Breast epithelium (tissue), 4 donors: ENCODE measurements around the gene TMEM182. TPM values are rescaled to one million over a fixed set of nuclear protein-coding genes. Genes with fewer than 3 reads are reported as not detected.
A peak's percentile ranks its signal among the peaks of the same experiment; 100 is the strongest.

Experiments used
- DNase-seq, 2 donors: peaks; one replicate each; pipeline ENCODE4 v3.0.0-alpha.2; 2019; ENCODE audit warnings: low spot score in 2 of 2
- H3K27ac ChIP-seq, 2 donors: fragments of 200-600 bp; sonication (generic) in 1 of 2; one replicate each; pipeline ENCODE4 v1.5.1; 2016 to 2019; ENCODE audit warnings: mild to moderate bottlenecking in 1 of 2
- H3K27me3 ChIP-seq, 2 donors: fragments of 200-600 bp; sonication (generic) in 1 of 2; one replicate each; pipeline versions ENCODE4 v1.5.1 to v1.6.0; 2017 to 2019; ENCODE audit warnings: control low read depth in 1 of 2, mild to moderate bottlenecking in 1 of 2
- H3K36me3 ChIP-seq: fragments of 200-600 bp; one replicate; pipeline ENCODE4 v1.5.1; 2019
- H3K4me1 ChIP-seq, 2 donors: fragments of 200-600 bp; sonication (generic); one replicate each; pipeline ENCODE4 v1.5.1; 2016 to 2019; ENCODE audit warnings: control low read depth in 1 of 2
- H3K4me3 ChIP-seq, 3 donors: fragments of 200-600 bp; sonication (generic); 1 replicate in 2 of 3; 2 replicates in 1 of 3; pipeline ENCODE4 v1.5.1; 2016 to 2019; ENCODE audit warnings: mild to moderate bottlenecking in 3 of 3, moderate library complexity in 2 of 3
- H3K9me3 ChIP-seq, 2 donors: fragments of 200-600 bp; sonication (generic) in 1 of 2; one replicate each; pipeline ENCODE4 v1.5.1; 2016 to 2019; ENCODE audit warnings: control low read depth in 1 of 2
- POLR2A ChIP-seq: fragments of 450-650 bp; IDR thresholded peaks from one replicate; pipeline ENCODE4 v1.6.1; 2016; ENCODE audit warnings: antibody characterized with exemption, mild to moderate bottlenecking, moderate library complexity
- POLR2AphosphoS5 ChIP-seq, 3 donors: sonication (generic); formaldehyde crosslinking; IDR thresholded peaks; one replicate each; pipeline ENCODE4 v1.6.1; 2017; ENCODE audit warnings: antibody characterized with exemption in 3 of 3
- intact Hi-C: fragments of 100-400 bp; cut with DNase I; formaldehyde crosslinking; loops from one replicate; pipeline ENCODE4 v1.15.1; 2023; ENCODE audit warnings: low total_unique reads
- total RNA-seq, 3 donors: library from RNA; depleted of rRNA; stranded (reverse); fragments of >200 nt; gene quantifications; one replicate each; pipeline ENCODE4 v1.1.0, GENCODE V29; 2016
- TF ChIP-seq, protein P1 (sequence below), 3 donors: fragments of 450-650 bp; IDR thresholded peaks; one replicate each; pipeline ENCODE4 v1.5.1; 2016 to 2017; ENCODE audit warnings: antibody characterized with exemption in 3 of 3, mild to moderate bottlenecking in 3 of 3, moderate library complexity in 3 of 3

The TMEM182 gene
- total RNA-seq, 3 donors from 2014 or later: 2.2 to 5.3 (median 3.3) TPM

- H3K4me3 ChIP-seq: peak overlapping the region; percentile 80 to 94 (median 90)
- DNase-seq: peak; percentile 52 to 72
- H3K36me3 ChIP-seq: no peaks in the 10 kb centered on the region
- TF ChIP-seq POLR2A (peak; percentile 59), POLR2AphosphoS5 (IDR thresholded peaks at IDR 0.05) (peak in 2 of 3 donors; percentile 32 to 34)
- TF ChIP-seq, protein P1, sequence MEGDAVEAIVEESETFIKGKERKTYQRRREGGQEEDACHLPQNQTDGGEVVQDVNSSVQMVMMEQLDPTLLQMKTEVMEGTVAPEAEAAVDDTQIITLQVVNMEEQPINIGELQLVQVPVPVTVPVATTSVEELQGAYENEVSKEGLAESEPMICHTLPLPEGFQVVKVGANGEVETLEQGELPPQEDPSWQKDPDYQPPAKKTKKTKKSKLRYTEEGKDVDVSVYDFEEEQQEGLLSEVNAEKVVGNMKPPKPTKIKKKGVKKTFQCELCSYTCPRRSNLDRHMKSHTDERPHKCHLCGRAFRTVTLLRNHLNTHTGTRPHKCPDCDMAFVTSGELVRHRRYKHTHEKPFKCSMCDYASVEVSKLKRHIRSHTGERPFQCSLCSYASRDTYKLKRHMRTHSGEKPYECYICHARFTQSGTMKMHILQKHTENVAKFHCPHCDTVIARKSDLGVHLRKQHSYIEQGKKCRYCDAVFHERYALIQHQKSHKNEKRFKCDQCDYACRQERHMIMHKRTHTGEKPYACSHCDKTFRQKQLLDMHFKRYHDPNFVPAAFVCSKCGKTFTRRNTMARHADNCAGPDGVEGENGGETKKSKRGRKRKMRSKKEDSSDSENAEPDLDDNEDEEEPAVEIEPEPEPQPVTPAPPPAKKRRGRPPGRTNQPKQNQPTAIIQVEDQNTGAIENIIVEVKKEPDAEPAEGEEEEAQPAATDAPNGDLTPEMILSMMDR (IDR thresholded peaks at IDR 0.05): no peak
- intact Hi-C loops: no loop called here
- no peaks in the 10 kb centered on the region for H3K9me3 ChIP-seq
- H3K4me1 ChIP-seq: no peaks in the 10 kb centered on the region
- peak overlapping the region; percentile 81 to 89 for H3K27ac ChIP-seq
- H3K27me3 ChIP-seq: no peaks in the 10 kb centered on the region
Measured at GRCh38 chr2:102736410-102737409, 25.1 kb upstream of the TMEM182 start.

DNA sequence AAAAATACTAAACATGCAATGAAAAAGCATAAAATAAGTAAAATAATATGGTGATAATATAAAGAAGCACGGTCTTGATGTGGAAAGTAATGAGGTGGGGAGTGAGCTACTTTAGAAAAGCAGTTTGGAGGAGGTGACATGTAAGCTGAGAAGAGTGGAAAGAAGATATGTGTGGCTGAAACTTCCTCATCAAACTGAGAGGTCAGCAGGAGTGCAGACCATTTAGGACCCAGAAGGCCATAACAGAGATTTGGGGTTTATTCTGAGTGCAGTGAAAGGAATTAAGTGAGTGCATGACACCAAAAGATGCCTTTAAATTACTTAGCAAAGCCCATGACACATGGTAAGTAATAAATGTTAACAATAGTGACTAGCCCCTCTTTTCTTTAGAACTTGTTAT lies 24.4 kb upstream of the TMEM182 start:
- H3K9me3 ChIP-seq: no peaks in the 10 kb centered on the region
- H3K27me3 ChIP-seq: no peaks in the 10 kb centered on the region
- intact Hi-C loops: no loop called here
- DNase-seq: no peak
- no peak for TF ChIP-seq POLR2AphosphoS5 (IDR thresholded peaks at IDR 0.05)
- TF ChIP-seq, protein P1 (IDR thresholded peaks at IDR 0.05): no peak
- TF ChIP-seq POLR2A: no peak
- no peaks in the 10 kb centered on the region for H3K4me1 ChIP-seq
- H3K4me3 ChIP-seq: peak overlapping the region in 2 of 3 donors; percentile 90 to 94
- no peaks in the 10 kb centered on the region for H3K36me3 ChIP-seq
- H3K27ac ChIP-seq: no peak overlapping the region

GRCh38 chr2:102743259-102743658 lies 18.6 kb upstream of the TMEM182 start:
- intact Hi-C loops: no loop called here
- H3K9me3 ChIP-seq: peaks cover 0 to 7% of the 10 kb centered on the region in 2 donors

DNA sequence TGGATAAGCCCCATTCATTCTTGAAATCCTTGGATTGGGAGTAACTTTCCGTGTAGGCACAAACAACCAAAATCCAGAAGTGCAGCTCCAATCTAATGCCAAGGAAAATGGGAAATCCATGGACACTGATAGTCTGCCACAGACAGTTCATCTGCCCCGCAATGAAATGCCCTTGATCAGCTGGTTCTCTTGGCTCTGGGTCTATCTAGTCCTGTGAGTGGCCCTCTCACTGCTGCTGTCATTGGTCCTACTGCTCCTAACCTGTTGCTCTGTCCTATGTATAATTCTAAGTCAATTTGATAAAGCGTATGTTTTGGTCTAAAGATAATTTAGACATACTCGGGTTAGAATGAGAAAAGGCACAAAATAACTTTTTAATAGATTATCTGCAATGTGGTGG lies 13.7 kb upstream of the TMEM182 start:
- intact Hi-C loops: no loop called here

More at GRCh38 chr2:102743259-102743658, 18.6 kb upstream of the TMEM182 start:
- H3K4me3 ChIP-seq: no peak overlapping the region
- TF ChIP-seq, protein P1 (IDR thresholded peaks at IDR 0.05): no peak
- no peak for TF ChIP-seq POLR2A
- no peak for TF ChIP-seq POLR2AphosphoS5 (IDR thresholded peaks at IDR 0.05)
- no peak overlapping the region for H3K27ac ChIP-seq
- H3K4me1 ChIP-seq: no peaks in the 10 kb centered on the region
- DNase-seq: no peak
- no peaks in the 10 kb centered on the region for H3K27me3 ChIP-seq
- H3K36me3 ChIP-seq: no peaks in the 10 kb centered on the region

GRCh38 chr2:102749938-102750337 lies 11.9 kb upstream of the TMEM182 start:
- H3K4me3 ChIP-seq: no peak overlapping the region
- TF ChIP-seq POLR2AphosphoS5 (IDR thresholded peaks at IDR 0.05) (no peak), POLR2A (no peak)
- TF ChIP-seq, protein P1 (IDR thresholded peaks at IDR 0.05): no peak
- peaks cover 0 to 3% of the 10 kb centered on the region in 2 donors for H3K9me3 ChIP-seq
- no peaks in the 10 kb centered on the region for H3K36me3 ChIP-seq
- H3K27ac ChIP-seq: no peak overlapping the region
- intact Hi-C loops: no loop called here
- H3K27me3 ChIP-seq: no peaks in the 10 kb centered on the region
- DNase-seq: no peak
- H3K4me1 ChIP-seq: no peaks in the 10 kb centered on the region

More for the DNA sequence above, 13.7 kb upstream of the TMEM182 start:
- Histone ChIP-seq H3K27ac (no peak overlapping the region), H3K9me3 (peaks cover 0 to 7% of the 10 kb centered on the region in 2 donors), H3K4me1 (no peaks in the 10 kb centered on the region), H3K36me3 (no peaks in the 10 kb centered on the region), H3K4me3 (no peak overlapping the region), H3K27me3 (no peaks in the 10 kb centered on the region)
- TF ChIP-seq POLR2A: no peak
- no peak for DNase-seq
